HepG2 (cell line): Measurements from ENCODE around the gene ALDH1A1. TPM values are rescaled to one million over a fixed set of nuclear protein-coding genes. Genes with fewer than 3 reads are reported as not detected.

Experiments used
- ARID4A ChIP-seq: sonication (generic); formaldehyde crosslinking; IDR thresholded peaks from 2 replicates; pipeline ENCODE4 v1.5.0; 2020; ENCODE audit warnings: mild to moderate bottlenecking, missing genetic modification reagents, borderline replicate concordance
- BCLAF1 ChIP-seq: fragments of 450-650 bp; IDR thresholded peaks from 2 replicates; pipeline ENCODE4 v1.6.1; 2017; ENCODE audit warnings: mild to moderate bottlenecking
- CCAR2 ChIP-seq: fragments of 200-400 bp; formaldehyde crosslinking; optimal IDR thresholded peaks from 2 replicates; pipeline ENCODE3; 2018; ENCODE audit warnings: low read depth, mild to moderate bottlenecking, low read length, moderate library complexity
- CHCHD3 ChIP-seq: sonication (generic); formaldehyde crosslinking; IDR thresholded peaks from 2 replicates; pipeline ENCODE4 v1.8.0; 2022; ENCODE audit warnings: mild to moderate bottlenecking, missing genetic modification reagents, moderate library complexity
- FOXA3 ChIP-seq: IDR thresholded peaks from 2 replicates; pipeline ENCODE4 v1.6.1; 2016; ENCODE audit warnings: missing genetic modification reagents, missing compliant biosample characterization
- FOXP1 ChIP-seq, 2 experiments: fragments of 450-650 bp in 1 of 2; IDR thresholded peaks; 2 replicates each; pipeline ENCODE4 v1.6.1; 2017 to 2018; ENCODE audit warnings: antibody characterized with exemption in 1 of 2
- ISL2 ChIP-seq: sonication (generic); formaldehyde crosslinking; IDR thresholded peaks from 2 replicates; pipeline ENCODE4 v1.5.0; 2020; ENCODE audit warnings: missing genetic modification reagents
- KDM3A ChIP-seq: IDR thresholded peaks from 2 replicates; pipeline ENCODE4 v1.6.1; 2018; ENCODE audit warnings: low read depth, missing compliant biosample characterization
- NFKBIZ ChIP-seq: IDR thresholded peaks from 2 replicates; pipeline ENCODE4 v1.6.1; 2018; ENCODE audit warnings: missing genetic modification reagents, missing compliant biosample characterization
- RARA ChIP-seq: IDR thresholded peaks from 2 replicates; pipeline ENCODE4 v1.6.1; 2016; ENCODE audit warnings: missing genetic modification reagents, missing compliant biosample characterization
- SOX5 ChIP-seq: IDR thresholded peaks from 2 replicates; pipeline ENCODE4 v1.6.1; 2016; ENCODE audit warnings: borderline replicate concordance
- TFAP4 ChIP-seq: sonication (generic); IDR thresholded peaks from 2 replicates; pipeline ENCODE4 v1.6.1; 2016; ENCODE audit warnings: low read depth, borderline replicate concordance
- TMF1 ChIP-seq: sonication (generic); formaldehyde crosslinking; IDR thresholded peaks from 2 replicates; pipeline ENCODE4 v1.8.1; 2022; ENCODE audit warnings: low read depth, missing genetic modification reagents
- ZFAT ChIP-seq: sonication (generic); formaldehyde crosslinking; conservative IDR thresholded peaks from 2 replicates; pipeline ENCODE4 v1.8.1; 2023; ENCODE audit warnings: missing genetic modification reagents, inconsistent platforms
- polyA plus RNA-seq, 8 experiments: library from polyadenylated mRNA; depleted of rRNA in 3 of 8; stranded (reverse) in 7 of 8; unstranded in 1 of 8; fragments of >200 nt; fragmentation: Illumina TruSeq in 4 of 8; extraction: Trizol in 4 of 8; gene quantifications; 2 replicates each; pipeline versions ENCODE4 v1.2.1 to v1.2.3, GENCODE V29; 2011 to 2016; ENCODE audit warnings: low read depth in 4 of 8, missing spikeins in 1 of 8, mixed read lengths in 1 of 8; ENCODE audit not compliant: insufficient read depth in 1 of 8
- total RNA-seq, 5 experiments: library from RNA; depleted of rRNA; stranded (reverse); fragments of >200 nt; fragmentation: Illumina TruSeq; extraction: Trizol; gene quantifications; 2 replicates each; pipeline ENCODE4 v1.2.3, GENCODE V29; 2016; ENCODE audit warnings: low read depth in 1 of 5
- TF ChIP-seq, protein P1 (sequence below): IDR thresholded peaks from 2 replicates; pipeline ENCODE4 v1.4.0; 2020; ENCODE audit warnings: mild to moderate bottlenecking, missing genetic modification reagents
- TF ChIP-seq, protein P2 (sequence below): sonication (generic); formaldehyde crosslinking; IDR thresholded peaks from 2 replicates; pipeline ENCODE4 v1.4.0; 2020; ENCODE audit warnings: missing genetic modification reagents

Gene ALDH1A1
- total and polyA plus RNA-seq, 2 of the 13 experiments (the other 11 are each of a cell fraction or from before 2014, with no cell fraction given), result 88.2 to 439 TPM

GRCh38 chr9:72979405-72980100 is 26.7 kb upstream of the ALDH1A1 start (continued):
- TF ChIP-seq FOXA3 (CRISPR knock-in tag) (peak; percentile 93), NFKBIZ (peak; percentile 82; the same call in 1 of the 2 replicates), SOX5 (peak; percentile 81), FOXP1 (IDR thresholded peaks at IDR 0.05) (peak; percentile 91), FOXP1 (CRISPR knock-in tag; IDR thresholded peaks at IDR 0.05) (peak; percentile 96), BCLAF1 (no peak), TFAP4 (0 out of 2 replicates have a peak, but pooled peaks have one; percentile 21), ZFAT (CRISPR knock-in tag) (no peak), KDM3A (CRISPR knock-in tag) (no peak), CHCHD3 (no peak), ISL2 (CRISPR knock-in tag) (peak; percentile 95), CCAR2 (no peak), ARID4A (no peak), TMF1 (CRISPR knock-in tag) (no peak), RARA (CRISPR knock-in tag) (0 out of 2 replicates have a peak, but pooled peaks have one; percentile 8)
- TF ChIP-seq, protein P1, sequence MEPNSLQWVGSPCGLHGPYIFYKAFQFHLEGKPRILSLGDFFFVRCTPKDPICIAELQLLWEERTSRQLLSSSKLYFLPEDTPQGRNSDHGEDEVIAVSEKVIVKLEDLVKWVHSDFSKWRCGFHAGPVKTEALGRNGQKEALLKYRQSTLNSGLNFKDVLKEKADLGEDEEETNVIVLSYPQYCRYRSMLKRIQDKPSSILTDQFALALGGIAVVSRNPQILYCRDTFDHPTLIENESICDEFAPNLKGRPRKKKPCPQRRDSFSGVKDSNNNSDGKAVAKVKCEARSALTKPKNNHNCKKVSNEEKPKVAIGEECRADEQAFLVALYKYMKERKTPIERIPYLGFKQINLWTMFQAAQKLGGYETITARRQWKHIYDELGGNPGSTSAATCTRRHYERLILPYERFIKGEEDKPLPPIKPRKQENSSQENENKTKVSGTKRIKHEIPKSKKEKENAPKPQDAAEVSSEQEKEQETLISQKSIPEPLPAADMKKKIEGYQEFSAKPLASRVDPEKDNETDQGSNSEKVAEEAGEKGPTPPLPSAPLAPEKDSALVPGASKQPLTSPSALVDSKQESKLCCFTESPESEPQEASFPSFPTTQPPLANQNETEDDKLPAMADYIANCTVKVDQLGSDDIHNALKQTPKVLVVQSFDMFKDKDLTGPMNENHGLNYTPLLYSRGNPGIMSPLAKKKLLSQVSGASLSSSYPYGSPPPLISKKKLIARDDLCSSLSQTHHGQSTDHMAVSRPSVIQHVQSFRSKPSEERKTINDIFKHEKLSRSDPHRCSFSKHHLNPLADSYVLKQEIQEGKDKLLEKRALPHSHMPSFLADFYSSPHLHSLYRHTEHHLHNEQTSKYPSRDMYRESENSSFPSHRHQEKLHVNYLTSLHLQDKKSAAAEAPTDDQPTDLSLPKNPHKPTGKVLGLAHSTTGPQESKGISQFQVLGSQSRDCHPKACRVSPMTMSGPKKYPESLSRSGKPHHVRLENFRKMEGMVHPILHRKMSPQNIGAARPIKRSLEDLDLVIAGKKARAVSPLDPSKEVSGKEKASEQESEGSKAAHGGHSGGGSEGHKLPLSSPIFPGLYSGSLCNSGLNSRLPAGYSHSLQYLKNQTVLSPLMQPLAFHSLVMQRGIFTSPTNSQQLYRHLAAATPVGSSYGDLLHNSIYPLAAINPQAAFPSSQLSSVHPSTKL (CRISPR knock-in tag), result peak; percentile 80
- TF ChIP-seq, protein P2, sequence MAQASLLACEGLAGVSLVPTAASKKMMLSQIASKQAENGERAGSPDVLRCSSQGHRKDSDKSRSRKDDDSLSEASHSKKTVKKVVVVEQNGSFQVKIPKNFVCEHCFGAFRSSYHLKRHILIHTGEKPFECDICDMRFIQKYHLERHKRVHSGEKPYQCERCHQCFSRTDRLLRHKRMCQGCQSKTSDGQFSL (CRISPR knock-in tag), result no peak
